GM12865 (cell line): ENCODE data around the gene CD69.

Experiments used
- DNase-seq: peaks from one replicate; pipeline ENCODE4 v3.0.0; 2010; ENCODE audit warnings: low read depth
- H3K4me3 ChIP-seq: 2 replicates; pipeline ENCODE4 v1.5.1; 2011; ENCODE audit warnings: mild to moderate bottlenecking, low read depth, low read length, control low read depth
- TF ChIP-seq, protein P1 (sequence below): IDR thresholded peaks from 2 replicates; pipeline ENCODE4 v1.5.1; 2011; ENCODE audit warnings: low read length, control low read depth, low read depth, inconsistent platforms; ENCODE audit not compliant: insufficient read depth; ENCODE audit errors: missing control alignments

CD69 gene

DNA sequence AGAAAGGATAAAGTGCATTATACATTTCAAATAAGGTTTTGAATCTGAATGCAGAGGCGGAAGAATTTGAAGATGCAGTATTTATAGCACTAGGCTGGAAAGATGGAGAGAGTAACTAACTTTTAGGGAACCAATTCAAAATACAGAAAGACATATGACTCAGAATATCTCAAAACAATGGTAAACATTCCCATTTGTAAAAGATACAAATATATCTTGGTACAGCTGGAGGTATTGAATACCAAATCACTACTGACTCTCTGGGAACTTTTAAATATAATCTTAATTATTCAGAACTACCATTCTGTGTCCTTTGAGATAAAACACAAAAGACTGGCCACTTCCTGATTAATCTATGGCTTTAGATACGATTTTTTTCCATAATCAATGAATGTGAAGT is 5.1 kb downstream of the CD69 start:
- H3K4me3 ChIP-seq, result no peak overlapping the region
- TF ChIP-seq, protein P1, sequence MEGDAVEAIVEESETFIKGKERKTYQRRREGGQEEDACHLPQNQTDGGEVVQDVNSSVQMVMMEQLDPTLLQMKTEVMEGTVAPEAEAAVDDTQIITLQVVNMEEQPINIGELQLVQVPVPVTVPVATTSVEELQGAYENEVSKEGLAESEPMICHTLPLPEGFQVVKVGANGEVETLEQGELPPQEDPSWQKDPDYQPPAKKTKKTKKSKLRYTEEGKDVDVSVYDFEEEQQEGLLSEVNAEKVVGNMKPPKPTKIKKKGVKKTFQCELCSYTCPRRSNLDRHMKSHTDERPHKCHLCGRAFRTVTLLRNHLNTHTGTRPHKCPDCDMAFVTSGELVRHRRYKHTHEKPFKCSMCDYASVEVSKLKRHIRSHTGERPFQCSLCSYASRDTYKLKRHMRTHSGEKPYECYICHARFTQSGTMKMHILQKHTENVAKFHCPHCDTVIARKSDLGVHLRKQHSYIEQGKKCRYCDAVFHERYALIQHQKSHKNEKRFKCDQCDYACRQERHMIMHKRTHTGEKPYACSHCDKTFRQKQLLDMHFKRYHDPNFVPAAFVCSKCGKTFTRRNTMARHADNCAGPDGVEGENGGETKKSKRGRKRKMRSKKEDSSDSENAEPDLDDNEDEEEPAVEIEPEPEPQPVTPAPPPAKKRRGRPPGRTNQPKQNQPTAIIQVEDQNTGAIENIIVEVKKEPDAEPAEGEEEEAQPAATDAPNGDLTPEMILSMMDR, result no peak
- no peak for DNase-seq

DNA sequence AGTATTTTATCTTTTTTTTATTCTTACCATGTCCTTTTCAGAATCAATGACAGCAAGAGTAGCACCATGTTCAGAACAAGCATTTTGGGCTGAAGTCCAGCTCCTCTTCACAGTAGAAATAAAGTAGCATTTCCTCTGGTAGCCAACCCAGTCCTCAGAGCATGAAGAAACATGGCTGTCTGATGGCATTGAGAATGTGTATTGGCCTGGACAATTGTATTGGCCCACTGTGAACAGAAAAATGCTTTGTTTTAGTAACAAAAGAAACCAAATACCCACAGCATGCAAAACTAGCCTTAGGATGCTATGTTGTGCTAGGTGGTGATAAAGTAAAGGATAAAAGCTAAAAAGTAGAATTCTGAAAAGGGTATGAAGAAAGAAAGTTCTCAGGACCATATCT is 5.7 kb downstream of the CD69 start:
- no peak overlapping the region for H3K4me3 ChIP-seq
- TF ChIP-seq, protein P1, result no peak
- DNase-seq, result no peak

DNA sequence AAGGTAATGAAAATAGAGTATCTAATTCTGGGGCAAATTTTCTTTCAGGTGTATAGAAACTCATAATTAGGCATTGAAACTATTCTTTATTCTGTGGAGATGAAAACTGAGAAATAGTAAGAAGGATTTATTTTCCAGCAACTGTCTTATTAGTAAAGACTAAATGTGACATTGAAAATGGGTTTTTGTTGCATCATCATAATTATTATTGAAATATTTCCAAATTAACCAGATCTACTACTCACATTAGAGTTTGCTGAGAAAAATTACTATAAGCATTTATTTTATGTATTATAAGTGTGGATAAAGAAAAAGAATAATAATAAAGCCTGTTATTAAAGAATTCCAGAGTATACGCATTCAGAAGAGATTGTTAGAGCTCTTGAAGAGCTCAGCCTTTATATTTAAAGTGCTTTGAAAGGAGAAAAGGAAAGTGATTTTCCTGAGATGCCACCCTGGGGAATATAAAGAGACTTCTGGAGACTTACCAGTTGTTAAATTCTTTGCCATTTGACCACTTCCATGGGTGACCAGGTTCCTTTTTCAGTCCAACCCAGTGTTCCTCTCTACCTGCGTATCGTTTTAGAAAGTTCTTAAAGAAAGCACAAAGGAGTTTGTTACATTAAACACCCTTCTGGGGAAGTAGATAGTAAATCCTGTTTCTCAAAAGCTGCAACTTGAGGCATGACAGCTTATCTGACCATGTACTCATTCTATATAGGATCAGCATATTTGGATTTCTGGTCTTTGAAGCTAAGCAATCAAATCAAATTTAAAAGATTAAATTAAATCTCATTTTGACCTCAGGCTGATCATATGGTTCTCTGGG is 6.4 kb downstream of the CD69 start:
- no peak overlapping the region for H3K4me3 ChIP-seq
- TF ChIP-seq, protein P1, result no peak
- no peak for DNase-seq

DNA sequence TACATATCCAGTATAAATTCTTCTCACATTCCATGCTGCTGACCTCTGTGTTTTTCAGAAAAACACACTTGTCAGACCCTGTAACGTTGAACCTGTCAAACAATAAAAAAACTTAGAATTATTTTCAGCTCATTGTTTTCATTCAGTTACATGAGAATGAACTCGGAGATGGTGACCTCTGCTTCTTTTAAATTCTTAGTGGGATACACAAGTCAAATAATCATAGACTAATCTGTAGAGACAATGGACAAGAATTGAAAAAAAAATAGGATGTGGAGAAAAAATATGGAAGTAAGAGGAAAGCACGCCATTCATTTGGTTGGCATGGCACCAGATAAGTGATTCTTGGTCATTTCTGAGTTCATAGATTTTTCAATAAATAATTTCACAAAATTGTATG is 7.2 kb downstream of the CD69 start:
- TF ChIP-seq, protein P1, result no peak
- no peak overlapping the region for H3K4me3 ChIP-seq
- no peak for DNase-seq

DNA sequence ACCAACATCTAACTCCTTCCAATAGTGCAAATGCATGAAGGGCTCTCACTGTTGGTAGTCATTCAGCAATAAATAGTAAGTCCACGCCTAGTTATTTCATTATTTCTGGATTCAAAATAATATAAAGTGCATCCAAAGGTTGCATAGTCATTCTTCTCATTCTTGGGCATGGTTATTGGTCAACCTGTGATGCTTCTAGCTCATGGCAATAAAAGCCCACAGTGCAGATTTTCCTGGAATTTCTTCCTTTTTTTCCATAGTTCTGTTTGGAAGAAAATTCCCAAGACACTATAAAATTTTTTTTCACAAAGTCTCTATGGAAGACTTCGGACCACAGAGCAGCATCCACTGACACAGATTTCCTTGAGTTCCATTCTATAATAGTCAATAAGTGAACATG is 7.6 kb downstream of the CD69 start:
- no peak for DNase-seq
- TF ChIP-seq, protein P1, result no peak
- no peak overlapping the region for H3K4me3 ChIP-seq

DNA sequence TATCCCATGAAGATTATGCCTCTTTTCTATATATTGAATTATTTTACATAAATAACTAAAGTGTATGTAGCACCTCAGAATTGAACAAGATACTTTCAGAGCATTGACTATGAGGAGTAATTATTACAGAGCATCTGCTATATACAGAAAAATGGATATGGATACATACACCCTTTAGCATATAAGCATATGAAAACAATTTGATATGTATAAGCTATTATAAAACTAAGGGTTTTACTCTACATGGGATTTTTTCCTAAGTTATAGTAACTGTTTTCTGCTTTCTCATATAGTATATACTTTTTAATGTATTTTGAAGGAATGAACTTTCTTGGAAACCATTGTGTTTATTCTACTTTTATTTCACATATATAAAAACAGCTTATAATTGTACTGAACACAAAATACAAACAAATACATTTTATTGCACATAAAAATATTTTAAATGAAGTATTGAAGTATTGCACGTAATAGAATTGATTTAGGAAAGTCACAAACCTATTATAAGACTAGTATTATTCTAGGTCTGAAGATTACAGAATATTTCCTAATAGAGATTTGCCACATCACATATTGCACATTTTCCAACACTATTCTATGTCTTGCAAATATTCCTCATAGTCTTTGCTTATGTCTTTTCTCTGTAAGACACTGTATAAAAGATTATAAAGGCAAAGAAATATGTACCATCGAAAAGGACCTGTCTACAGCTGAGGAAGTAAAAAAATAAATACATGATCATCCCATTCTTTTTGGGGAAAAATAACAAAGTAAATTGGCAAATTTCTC is 8.4 kb downstream of the CD69 start:
- H3K4me3 ChIP-seq, result no peak overlapping the region
- TF ChIP-seq, protein P1, result no peak
- no peak for DNase-seq
